Measurements from ENCODE around the gene PSMG1. TPM values are rescaled to one million over a fixed set of nuclear protein-coding genes. Genes with fewer than 3 reads are reported as not detected.

PSMG1 gene
- total and polyA plus RNA-seq, 9 of the 15 experiments (the other 6 are each of a cell fraction or from before 2014, with no cell fraction given), result 54.5 to 427 (median 328) TPM

GRCh38 chr21:39182484-39183271 lies 573 bp downstream of the PSMG1 start (continued):
- TF ChIP-seq CREB3L1 (IDR thresholded peaks at IDR 0.05; ENCODE audit: borderline replicate concordance, low read depth), result peak; percentile 62; the same call in 1 of the 2 replicates
- TF ChIP-seq TRIM25 (IDR thresholded peaks at IDR 0.05; ENCODE audit: borderline replicate concordance), result no peak
- no peak for TF ChIP-seq CXXC5 (CRISPR knock-in tag; IDR thresholded peaks at IDR 0.05)
- TF ChIP-seq SMARCA5 (IDR thresholded peaks at IDR 0.05), result no peak
- TF ChIP-seq ARID2 (IDR thresholded peaks at IDR 0.05), result no peak; the same call in 1 of the 2 replicates
- TF ChIP-seq TGIF2 (CRISPR knock-in tag; IDR thresholded peaks at IDR 0.05), result 0 out of 2 replicates have a peak, but pooled peaks have one; percentile 63
- no peak for TF ChIP-seq THRA (IDR thresholded peaks at IDR 0.05)
- no peak for TF ChIP-seq BDP1 (IDR thresholded peaks at IDR 0.05; ENCODE audit: insufficient read depth, insufficient read length)
- TF ChIP-seq POLR3A (IDR thresholded peaks at IDR 0.05; ENCODE audit: borderline replicate concordance, extremely low read depth, insufficient read depth, insufficient read length), result no peak
- TF ChIP-seq ETV6 (IDR thresholded peaks at IDR 0.05; ENCODE audit: borderline replicate concordance in 1 of 2, low read depth in 2 of 2, low read length in 1 of 2), result no peak
- TF ChIP-seq ETV6 (CRISPR knock-in tag; IDR thresholded peaks at IDR 0.05; ENCODE audit: borderline replicate concordance), result no peak
- TF ChIP-seq TSC22D4 (tag; IDR thresholded peaks at IDR 0.05), result no peak
- TF ChIP-seq NR2C1 (IDR thresholded peaks at IDR 0.05), result peak; percentile 32; the same call in 1 of the 2 replicates
- TF ChIP-seq NR2C1 (tag; IDR thresholded peaks at IDR 0.05), result no peak
- TF ChIP-seq POLR2A (conservative IDR thresholded peaks at IDR 0.05), result no peak
- TF ChIP-seq ZNF507 (tag; conservative IDR thresholded peaks at IDR 0.05), result no peak
- TF ChIP-seq RBM15 (IDR thresholded peaks at IDR 0.05; ENCODE audit: insufficient read depth, low read length), result no peak
- no peak for TF ChIP-seq ZFP1 (CRISPR knock-in tag; IDR thresholded peaks at IDR 0.05)
- TF ChIP-seq MXD1 (CRISPR knock-in tag; IDR thresholded peaks at IDR 0.05; ENCODE audit: borderline replicate concordance, poor library complexity, severe bottlenecking), result no peak
- no peak for TF ChIP-seq HSF4 (CRISPR knock-in tag; IDR thresholded peaks at IDR 0.05; ENCODE audit: borderline replicate concordance)
- TF ChIP-seq ZNF655 (CRISPR knock-in tag; IDR thresholded peaks at IDR 0.05), result 0 out of 2 replicates have a peak, but pooled peaks have one; percentile 62
- TF ChIP-seq HMGN3 (IDR thresholded peaks at IDR 0.05; ENCODE audit: borderline replicate concordance, extremely low read depth, insufficient read length, low read depth, low read length), result no peak
- TF ChIP-seq ZNF77 (CRISPR knock-in tag; IDR thresholded peaks at IDR 0.05), result no peak
